GM10266 (cell line): ENCODE measurements around the gene SCYL1.

Experiments
- DNase-seq: peaks from one replicate; pipeline ENCODE4 v3.0.0; 2012; ENCODE audit errors: extremely low spot score
- TF ChIP-seq, protein P1 (sequence below): IDR thresholded peaks from 2 replicates; pipeline ENCODE4 v1.5.1; 2012; ENCODE audit warnings: mild to moderate bottlenecking, low read depth; ENCODE audit not compliant: control insufficient read depth, insufficient read depth; ENCODE audit errors: missing control alignments

SCYL1 gene

GRCh38 chr11:65501186-65501471 is 23.8 kb upstream of the SCYL1 start:
- TF ChIP-seq, protein P1, sequence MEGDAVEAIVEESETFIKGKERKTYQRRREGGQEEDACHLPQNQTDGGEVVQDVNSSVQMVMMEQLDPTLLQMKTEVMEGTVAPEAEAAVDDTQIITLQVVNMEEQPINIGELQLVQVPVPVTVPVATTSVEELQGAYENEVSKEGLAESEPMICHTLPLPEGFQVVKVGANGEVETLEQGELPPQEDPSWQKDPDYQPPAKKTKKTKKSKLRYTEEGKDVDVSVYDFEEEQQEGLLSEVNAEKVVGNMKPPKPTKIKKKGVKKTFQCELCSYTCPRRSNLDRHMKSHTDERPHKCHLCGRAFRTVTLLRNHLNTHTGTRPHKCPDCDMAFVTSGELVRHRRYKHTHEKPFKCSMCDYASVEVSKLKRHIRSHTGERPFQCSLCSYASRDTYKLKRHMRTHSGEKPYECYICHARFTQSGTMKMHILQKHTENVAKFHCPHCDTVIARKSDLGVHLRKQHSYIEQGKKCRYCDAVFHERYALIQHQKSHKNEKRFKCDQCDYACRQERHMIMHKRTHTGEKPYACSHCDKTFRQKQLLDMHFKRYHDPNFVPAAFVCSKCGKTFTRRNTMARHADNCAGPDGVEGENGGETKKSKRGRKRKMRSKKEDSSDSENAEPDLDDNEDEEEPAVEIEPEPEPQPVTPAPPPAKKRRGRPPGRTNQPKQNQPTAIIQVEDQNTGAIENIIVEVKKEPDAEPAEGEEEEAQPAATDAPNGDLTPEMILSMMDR = no peak
- DNase-seq = no peak

DNA sequence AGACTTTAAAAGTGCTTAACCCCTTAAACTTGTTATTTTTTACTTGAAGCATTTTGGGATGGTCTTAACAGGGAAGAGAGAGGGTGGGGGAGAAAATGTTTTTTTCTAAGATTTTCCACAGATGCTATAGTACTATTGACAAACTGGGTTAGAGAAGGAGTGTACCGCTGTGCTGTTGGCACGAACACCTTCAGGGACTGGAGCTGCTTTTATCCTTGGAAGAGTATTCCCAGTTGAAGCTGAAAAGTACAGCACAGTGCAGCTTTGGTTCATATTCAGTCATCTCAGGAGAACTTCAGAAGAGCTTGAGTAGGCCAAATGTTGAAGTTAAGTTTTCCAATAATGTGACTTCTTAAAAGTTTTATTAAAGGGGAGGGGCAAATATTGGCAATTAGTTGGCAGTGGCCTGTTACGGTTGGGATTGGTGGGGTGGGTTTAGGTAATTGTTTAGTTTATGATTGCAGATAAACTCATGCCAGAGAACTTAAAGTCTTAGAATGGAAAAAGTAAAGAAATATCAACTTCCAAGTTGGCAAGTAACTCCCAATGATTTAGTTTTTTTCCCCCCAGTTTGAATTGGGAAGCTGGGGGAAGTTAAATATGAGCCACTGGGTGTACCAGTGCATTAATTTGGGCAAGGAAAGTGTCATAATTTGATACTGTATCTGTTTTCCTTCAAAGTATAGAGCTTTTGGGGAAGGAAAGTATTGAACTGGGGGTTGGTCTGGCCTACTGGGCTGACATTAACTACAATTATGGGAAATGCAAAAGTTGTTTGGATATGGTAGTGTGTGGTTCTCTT is 23.2 kb upstream of the SCYL1 start:
- DNase-seq = no peak
- TF ChIP-seq, protein P1 = no peak

GRCh38 chr11:65502274-65502554 is 22.7 kb upstream of the SCYL1 start:
- DNase-seq = no peak
- TF ChIP-seq, protein P1 = no peak

DNA sequence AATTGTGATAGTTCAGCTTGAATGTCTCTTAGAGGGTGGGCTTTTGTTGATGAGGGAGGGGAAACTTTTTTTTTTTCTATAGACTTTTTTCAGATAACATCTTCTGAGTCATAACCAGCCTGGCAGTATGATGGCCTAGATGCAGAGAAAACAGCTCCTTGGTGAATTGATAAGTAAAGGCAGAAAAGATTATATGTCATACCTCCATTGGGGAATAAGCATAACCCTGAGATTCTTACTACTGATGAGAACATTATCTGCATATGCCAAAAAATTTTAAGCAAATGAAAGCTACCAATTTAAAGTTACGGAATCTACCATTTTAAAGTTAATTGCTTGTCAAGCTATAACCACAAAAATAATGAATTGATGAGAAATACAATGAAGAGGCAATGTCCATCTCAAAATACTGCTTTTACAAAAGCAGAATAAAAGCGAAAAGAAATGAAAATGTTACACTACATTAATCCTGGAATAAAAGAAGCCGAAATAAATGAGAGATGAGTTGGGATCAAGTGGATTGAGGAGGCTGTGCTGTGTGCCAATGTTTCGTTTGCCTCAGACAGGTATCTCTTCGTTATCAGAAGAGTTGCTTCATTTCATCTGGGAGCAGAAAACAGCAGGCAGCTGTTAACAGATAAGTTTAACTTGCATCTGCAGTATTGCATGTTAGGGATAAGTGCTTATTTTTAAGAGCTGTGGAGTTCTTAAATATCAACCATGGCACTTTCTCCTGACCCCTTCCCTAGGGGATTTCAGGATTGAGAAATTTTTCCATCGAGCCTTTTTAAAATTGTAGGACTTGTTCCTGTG is 22.1 kb upstream of the SCYL1 start:
- no peak for DNase-seq
- TF ChIP-seq, protein P1 = no peak

DNA sequence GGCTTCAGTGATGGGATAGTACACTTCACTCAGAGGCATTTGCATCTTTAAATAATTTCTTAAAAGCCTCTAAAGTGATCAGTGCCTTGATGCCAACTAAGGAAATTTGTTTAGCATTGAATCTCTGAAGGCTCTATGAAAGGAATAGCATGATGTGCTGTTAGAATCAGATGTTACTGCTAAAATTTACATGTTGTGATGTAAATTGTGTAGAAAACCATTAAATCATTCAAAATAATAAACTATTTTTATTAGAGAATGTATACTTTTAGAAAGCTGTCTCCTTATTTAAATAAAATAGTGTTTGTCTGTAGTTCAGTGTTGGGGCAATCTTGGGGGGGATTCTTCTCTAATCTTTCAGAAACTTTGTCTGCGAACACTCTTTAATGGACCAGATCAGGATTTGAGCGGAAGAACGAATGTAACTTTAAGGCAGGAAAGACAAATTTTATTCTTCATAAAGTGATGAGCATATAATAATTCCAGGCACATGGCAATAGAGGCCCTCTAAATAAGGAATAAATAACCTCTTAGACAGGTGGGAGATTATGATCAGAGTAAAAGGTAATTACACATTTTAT is 21.4 kb upstream of the SCYL1 start:
- TF ChIP-seq, protein P1 = no peak
- no peak for DNase-seq

GRCh38 chr11:65503949-65504673 is 20.8 kb upstream of the SCYL1 start:
- no peak for DNase-seq
- TF ChIP-seq, protein P1 = no peak
